GM12874 (cell line): Measurements from ENCODE around the gene CDC20.

Source experiments
- TF ChIP-seq, protein P1 (sequence below): IDR thresholded peaks from 2 replicates; pipeline ENCODE4 v1.5.1; 2011; ENCODE audit warnings: low read depth, mild to moderate bottlenecking, control low read depth, low read length, moderate library complexity; ENCODE audit not compliant: insufficient read depth

CDC20 gene

DNA sequence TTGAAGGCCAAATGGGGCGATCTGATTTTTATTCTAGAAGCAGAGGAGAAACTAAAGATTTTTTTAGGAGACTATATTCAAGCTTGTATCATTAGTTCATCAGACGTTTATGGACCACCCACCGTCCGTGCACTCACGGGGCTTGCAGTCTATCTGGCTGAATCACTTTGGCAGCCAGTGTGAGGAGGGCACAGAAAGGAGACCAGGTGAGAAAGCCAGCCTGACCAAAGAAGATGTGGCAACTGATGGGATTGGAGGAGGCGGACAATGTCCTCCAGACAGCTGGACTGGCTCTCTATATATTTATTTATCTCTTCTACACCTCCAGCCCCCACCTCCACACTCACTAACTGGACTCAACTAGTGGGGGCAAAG, 9.9 kb downstream of the CDC20 start:
- TF ChIP-seq, protein P1, sequence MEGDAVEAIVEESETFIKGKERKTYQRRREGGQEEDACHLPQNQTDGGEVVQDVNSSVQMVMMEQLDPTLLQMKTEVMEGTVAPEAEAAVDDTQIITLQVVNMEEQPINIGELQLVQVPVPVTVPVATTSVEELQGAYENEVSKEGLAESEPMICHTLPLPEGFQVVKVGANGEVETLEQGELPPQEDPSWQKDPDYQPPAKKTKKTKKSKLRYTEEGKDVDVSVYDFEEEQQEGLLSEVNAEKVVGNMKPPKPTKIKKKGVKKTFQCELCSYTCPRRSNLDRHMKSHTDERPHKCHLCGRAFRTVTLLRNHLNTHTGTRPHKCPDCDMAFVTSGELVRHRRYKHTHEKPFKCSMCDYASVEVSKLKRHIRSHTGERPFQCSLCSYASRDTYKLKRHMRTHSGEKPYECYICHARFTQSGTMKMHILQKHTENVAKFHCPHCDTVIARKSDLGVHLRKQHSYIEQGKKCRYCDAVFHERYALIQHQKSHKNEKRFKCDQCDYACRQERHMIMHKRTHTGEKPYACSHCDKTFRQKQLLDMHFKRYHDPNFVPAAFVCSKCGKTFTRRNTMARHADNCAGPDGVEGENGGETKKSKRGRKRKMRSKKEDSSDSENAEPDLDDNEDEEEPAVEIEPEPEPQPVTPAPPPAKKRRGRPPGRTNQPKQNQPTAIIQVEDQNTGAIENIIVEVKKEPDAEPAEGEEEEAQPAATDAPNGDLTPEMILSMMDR, result no peak

DNA sequence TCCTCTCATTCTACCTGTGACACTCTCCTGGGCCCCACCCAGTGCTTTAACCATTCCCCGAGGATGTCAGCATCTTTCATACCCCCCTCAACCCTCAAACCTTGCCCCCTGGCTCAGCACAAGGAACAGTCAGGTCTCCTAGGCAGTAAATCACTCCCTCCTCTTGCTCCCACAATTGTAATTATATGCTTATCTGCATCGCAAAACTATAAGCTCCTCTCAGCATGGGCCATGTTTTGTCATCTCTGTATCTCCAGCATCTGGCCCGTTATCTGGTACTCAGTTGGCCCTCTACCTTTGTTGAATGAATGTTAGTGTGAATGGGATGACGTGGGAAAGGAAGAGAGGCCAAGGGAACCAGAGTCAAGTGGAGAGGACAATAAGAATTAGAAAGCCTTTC, 11.8 kb downstream of the CDC20 start:
- TF ChIP-seq, protein P1, result no peak

DNA sequence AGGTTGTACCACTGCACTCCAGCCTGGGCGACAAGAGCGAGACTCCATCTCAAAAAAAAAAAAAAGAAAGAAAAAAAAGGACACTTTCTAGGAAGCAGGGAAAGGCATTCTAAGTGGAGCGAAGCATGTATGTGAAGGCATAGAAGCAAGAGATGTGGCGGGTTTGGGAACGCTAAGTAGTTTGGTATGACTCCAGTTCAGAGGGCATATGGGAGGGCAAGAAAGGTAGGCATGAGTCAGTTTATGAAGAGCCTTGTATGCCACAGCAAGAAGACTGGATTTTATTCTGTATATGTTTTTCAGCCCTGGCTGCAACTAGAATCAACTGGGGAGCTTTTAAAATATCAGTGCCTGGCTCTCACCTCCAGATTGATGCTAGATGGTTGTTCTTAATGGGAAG, 13.4 kb downstream of the CDC20 start:
- TF ChIP-seq, protein P1, result no peak

DNA sequence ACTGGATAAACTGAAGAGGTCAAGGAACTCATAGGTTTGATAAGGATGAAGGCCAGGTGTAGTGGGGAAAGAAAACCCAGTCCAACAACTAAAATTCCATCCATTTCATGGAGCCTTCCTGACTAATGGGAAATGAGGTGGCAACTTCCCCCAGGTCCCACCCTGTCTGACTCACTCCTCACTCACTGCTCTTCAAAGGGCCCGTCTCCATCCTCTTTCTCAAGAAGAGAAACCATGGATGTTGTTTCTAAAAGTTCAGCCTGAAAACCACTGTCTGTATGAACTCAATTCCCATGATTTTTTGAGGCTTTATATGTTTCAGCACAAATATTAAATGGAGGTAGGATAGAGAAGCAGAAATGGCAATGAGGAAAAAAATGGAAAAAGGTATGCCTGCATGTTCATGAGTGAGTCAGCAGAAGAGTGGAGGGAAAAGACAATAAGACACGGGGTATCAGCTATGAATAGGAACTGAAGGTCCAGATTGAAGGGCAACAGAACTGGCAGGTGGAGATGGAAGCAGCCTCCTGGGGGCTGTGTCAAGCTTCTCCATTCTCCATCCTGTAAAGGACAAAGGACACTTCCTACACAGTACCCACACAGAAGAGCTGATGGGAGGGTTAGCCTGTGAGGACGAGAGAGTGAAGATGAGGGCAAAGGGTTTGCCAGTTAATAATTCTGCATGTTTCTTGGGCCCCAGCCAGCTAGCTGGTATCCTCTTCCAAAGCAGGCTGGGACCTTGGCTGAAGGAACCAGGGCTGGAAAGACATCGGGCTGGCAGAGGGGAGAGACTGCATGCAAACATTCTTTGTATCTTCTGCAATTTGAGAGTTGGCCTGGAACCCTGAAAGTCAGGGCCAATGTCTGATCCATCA, 14.5 kb downstream of the CDC20 start:
- TF ChIP-seq, protein P1, result no peak

DNA sequence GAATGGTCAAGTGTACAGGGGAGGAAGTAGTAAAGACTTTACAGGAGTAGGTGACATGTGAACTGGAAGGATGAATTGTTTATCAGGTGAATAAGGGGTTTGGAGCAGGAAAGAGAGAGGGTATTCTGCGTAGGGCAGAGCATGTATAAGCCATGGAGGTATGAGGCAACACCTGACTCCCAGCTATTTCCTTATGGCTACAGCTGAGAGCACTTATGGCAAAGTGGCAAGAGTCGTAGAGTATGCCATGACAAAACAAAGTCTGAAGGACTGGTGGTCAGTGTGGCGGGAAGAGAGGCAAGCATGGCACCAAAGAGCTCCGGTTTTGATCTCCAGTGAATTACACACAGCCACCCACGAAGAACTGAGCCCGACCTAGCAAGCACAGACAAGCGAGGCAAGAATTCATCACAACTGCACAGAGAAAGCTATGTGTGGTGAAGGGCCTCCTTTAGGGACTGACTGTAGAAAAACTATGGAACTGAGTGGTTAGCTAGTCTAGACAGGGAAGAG, 18.0 kb downstream of the CDC20 start:
- TF ChIP-seq, protein P1, result no peak

DNA sequence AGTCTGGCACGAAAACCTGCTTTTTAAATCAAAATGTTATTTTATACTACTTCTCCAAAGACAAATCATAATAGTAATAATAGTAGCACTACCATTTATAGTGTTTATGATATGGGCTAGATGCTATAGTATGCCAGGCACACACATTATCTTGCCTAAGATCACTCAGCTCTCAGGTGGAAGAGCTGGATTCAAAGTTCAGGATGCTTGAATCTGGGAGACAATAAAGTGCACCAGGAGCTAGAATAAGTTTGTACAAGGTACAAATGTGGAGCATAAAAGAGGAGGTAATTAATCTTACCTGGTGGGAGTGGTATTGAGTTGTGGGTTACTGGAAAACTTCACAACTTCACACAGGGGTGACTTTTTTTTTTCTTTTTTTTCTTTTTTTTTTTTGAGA, 19.1 kb downstream of the CDC20 start:
- TF ChIP-seq, protein P1, result no peak

DNA sequence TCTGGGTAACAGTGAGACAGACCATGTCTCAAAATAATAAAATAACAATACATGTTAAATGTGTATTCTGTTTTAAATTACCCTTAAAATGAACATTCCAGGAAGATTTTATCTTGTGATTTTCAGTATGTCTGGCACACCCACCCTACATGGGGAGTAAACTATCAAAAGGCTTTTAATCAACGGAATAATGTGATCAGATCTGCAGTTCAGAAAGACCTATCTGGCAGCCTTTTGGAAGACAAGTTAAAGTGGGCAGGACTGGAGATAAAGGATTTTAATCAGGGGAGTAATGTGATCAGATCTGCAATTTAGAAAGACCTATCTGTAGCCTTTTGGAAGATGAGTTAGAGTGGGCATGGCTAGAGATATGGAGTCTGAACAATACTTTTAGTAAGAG, 20.7 kb downstream of the CDC20 start:
- TF ChIP-seq, protein P1, result no peak
